ENCODE data around the gene TIAM2. TPM values are rescaled to one million over a fixed set of nuclear protein-coding genes. Genes with fewer than 3 reads are reported as not detected.
"Not testable (repeated sequence)": the region's sequence is repeated elsewhere in the genome, so short reads cannot be mapped to it uniquely, and the experiment has no call there.

Gene TIAM2
- total RNA-seq, 2 experiments from 2014 or later: 4.9 to 5.6 TPM

- H3K9me3 Mint-ChIP-seq; H3K36me3 Mint-ChIP-seq (ENCODE audit: low read depth); H3K27me3 Mint-ChIP-seq; H3K4me1 Mint-ChIP-seq; H3K4me3 Mint-ChIP-seq; POLR2A ChIA-PET; DNase-seq; H3K27ac Mint-ChIP-seq: not testable (repeated sequence)
- CTCF ChIA-PET: interaction anchor here (0.6 to 0.7 kb wide), 2 partner anchors 18 to 100 kb away, joined by 3 to 5 read pairs; no protein-coding TSS in a partner anchor
These were observed 23.3 kb downstream of the TIAM2 start for GRCh38 chr6:155018415-155018814.

- H3K27me3 Mint-ChIP-seq: no peaks in the 10 kb centered on the region
These were observed 26.6 kb downstream of the TIAM2 start for GRCh38 chr6:155021680-155022079.

GRCh38 chr6:155022721-155023120, 27.6 kb downstream of the TIAM2 start:
- no peak overlapping the region for H3K4me3 Mint-ChIP-seq
- no peak overlapping the region for H3K27ac Mint-ChIP-seq
- no peak for DNase-seq
- H3K9me3 Mint-ChIP-seq: no peaks in the 10 kb centered on the region
- H3K27me3 Mint-ChIP-seq: no peaks in the 10 kb centered on the region
- CTCF ChIA-PET: no interaction called here
- POLR2A ChIA-PET: no interaction called here
- no peaks in the 10 kb centered on the region for H3K4me1 Mint-ChIP-seq
- H3K36me3 Mint-ChIP-seq (ENCODE audit: low read depth): no peaks in the 10 kb centered on the region

More at GRCh38 chr6:155021680-155022079, 26.6 kb downstream of the TIAM2 start:
- Mint-ChIP-seq H3K4me1 (no peaks in the 10 kb centered on the region), H3K36me3 (ENCODE audit: low read depth) (no peaks in the 10 kb centered on the region), H3K9me3 (no peaks in the 10 kb centered on the region), H3K4me3 (no peak overlapping the region), H3K27ac (no peak overlapping the region)
- DNase-seq: no peak
- ChIA-PET CTCF (interaction anchor here (0.5 to 0.6 kb wide), 2 partner anchors 15 to 58 kb away, joined by 3 to 5 read pairs; no protein-coding TSS in a partner anchor), POLR2A (no interaction called here)

GRCh38 chr6:155023717-155024116, 28.6 kb downstream of the TIAM2 start:
- H3K4me3 Mint-ChIP-seq: no peak overlapping the region
- ChIA-PET CTCF (no interaction called here), POLR2A (no interaction called here)
- no peaks in the 10 kb centered on the region for H3K9me3 Mint-ChIP-seq
- DNase-seq: no peak
- no peak overlapping the region for H3K27ac Mint-ChIP-seq
- no peaks in the 10 kb centered on the region for H3K27me3 Mint-ChIP-seq
- no peaks in the 10 kb centered on the region for H3K4me1 Mint-ChIP-seq
- no peaks in the 10 kb centered on the region for H3K36me3 Mint-ChIP-seq (ENCODE audit: low read depth)

GRCh38 chr6:155024391-155025027, 29.4 kb downstream of the TIAM2 start:
- H3K4me3 Mint-ChIP-seq: no peak overlapping the region
- no peaks in the 10 kb centered on the region for H3K36me3 Mint-ChIP-seq (ENCODE audit: low read depth)
- DNase-seq: no peak
- no peaks in the 10 kb centered on the region for H3K4me1 Mint-ChIP-seq
- H3K9me3 Mint-ChIP-seq: no peaks in the 10 kb centered on the region
- ChIA-PET POLR2A (no interaction called here), CTCF (interaction anchor here (0.6 kb wide), 2 partner anchors 199 to 214 kb away, joined by 3 to 4 read pairs; no protein-coding TSS in a partner anchor)
- H3K27ac Mint-ChIP-seq: no peak overlapping the region
- no peaks in the 10 kb centered on the region for H3K27me3 Mint-ChIP-seq

- Mint-ChIP-seq H3K27ac (no peak overlapping the region), H3K4me3 (no peak overlapping the region), H3K27me3 (no peaks in the 10 kb centered on the region), H3K9me3 (no peaks in the 10 kb centered on the region), H3K36me3 (ENCODE audit: low read depth) (no peaks in the 10 kb centered on the region), H3K4me1 (no peaks in the 10 kb centered on the region)
- ChIA-PET POLR2A (no interaction called here), CTCF (no interaction called here)
- no peak for DNase-seq
These were observed 31.0 kb downstream of the TIAM2 start for GRCh38 chr6:155026022-155026705.

GRCh38 chr6:155026706-155027045, 31.6 kb downstream of the TIAM2 start:
- H3K9me3 Mint-ChIP-seq: no peaks in the 10 kb centered on the region
- CTCF ChIA-PET: no interaction called here

GRCh38 chr6:155030148-155030720, 35.1 kb downstream of the TIAM2 start:
- Mint-ChIP-seq H3K27me3 (no peaks in the 10 kb centered on the region), H3K36me3 (ENCODE audit: low read depth) (no peaks in the 10 kb centered on the region), H3K9me3 (no peaks in the 10 kb centered on the region), H3K4me1 (no peaks in the 10 kb centered on the region), H3K27ac (no peak overlapping the region), H3K4me3 (no peak overlapping the region)
- no peak for DNase-seq
- ChIA-PET POLR2A (no interaction called here), CTCF (no interaction called here)

More at GRCh38 chr6:155026706-155027045, 31.6 kb downstream of the TIAM2 start:
- Mint-ChIP-seq H3K4me3 (no peak overlapping the region), H3K27ac (no peak overlapping the region), H3K27me3 (no peaks in the 10 kb centered on the region), H3K4me1 (no peaks in the 10 kb centered on the region), H3K36me3 (ENCODE audit: low read depth) (no peaks in the 10 kb centered on the region)
- DNase-seq: no peak
- POLR2A ChIA-PET: no interaction called here

GRCh38 chr6:155031091-155031490, 36.0 kb downstream of the TIAM2 start:
- no peaks in the 10 kb centered on the region for H3K9me3 Mint-ChIP-seq
- ChIA-PET POLR2A (no interaction called here), CTCF (interaction anchor here (0.6 kb wide), 1 partner anchor 237 kb away, joined by 4 read pairs; no protein-coding TSS in a partner anchor)
- H3K4me1 Mint-ChIP-seq: no peaks in the 10 kb centered on the region
- no peaks in the 10 kb centered on the region for H3K27me3 Mint-ChIP-seq
- H3K27ac Mint-ChIP-seq: no peak overlapping the region
- no peak overlapping the region for H3K4me3 Mint-ChIP-seq
- no peaks in the 10 kb centered on the region for H3K36me3 Mint-ChIP-seq (ENCODE audit: low read depth)
- no peak for DNase-seq

- DNase-seq: no peak
- H3K9me3 Mint-ChIP-seq: no peaks in the 10 kb centered on the region
- no peaks in the 10 kb centered on the region for H3K36me3 Mint-ChIP-seq (ENCODE audit: low read depth)
- POLR2A ChIA-PET: no interaction called here
- no peak overlapping the region for H3K27ac Mint-ChIP-seq
- H3K27me3 Mint-ChIP-seq: no peaks in the 10 kb centered on the region
- no peaks in the 10 kb centered on the region for H3K4me1 Mint-ChIP-seq
- no peak overlapping the region for H3K4me3 Mint-ChIP-seq
- CTCF ChIA-PET: interaction anchor here (0.6 to 0.7 kb wide), 3 partner anchors 22 to 190 kb away, joined by 3 to 4 read pairs (median 3); no protein-coding TSS in a partner anchor
These were observed 38.1 kb downstream of the TIAM2 start for GRCh38 chr6:155033021-155033791.

- H3K36me3 Mint-ChIP-seq (ENCODE audit: low read depth): no peaks in the 10 kb centered on the region
- no peaks in the 10 kb centered on the region for H3K4me1 Mint-ChIP-seq
- CTCF ChIA-PET: interaction anchor here (0.9 kb wide), 1 partner anchor 13 kb away, joined by 3 read pairs; no protein-coding TSS in a partner anchor
- POLR2A ChIA-PET: no interaction called here
- no peak for DNase-seq
- no peaks in the 10 kb centered on the region for H3K9me3 Mint-ChIP-seq
- no peak overlapping the region for H3K4me3 Mint-ChIP-seq
- H3K27me3 Mint-ChIP-seq: no peaks in the 10 kb centered on the region
- H3K27ac Mint-ChIP-seq: no peak overlapping the region
These were observed 41.8 kb downstream of the TIAM2 start for GRCh38 chr6:155036907-155037306.

- no peak overlapping the region for H3K27ac Mint-ChIP-seq
- ChIA-PET POLR2A (no interaction called here), CTCF (interaction anchor here (0.6 kb wide), 1 partner anchor 108 kb away, joined by 3 read pairs; no protein-coding TSS in a partner anchor)
- no peak overlapping the region for H3K4me3 Mint-ChIP-seq
- no peaks in the 10 kb centered on the region for H3K36me3 Mint-ChIP-seq (ENCODE audit: low read depth)
- H3K4me1 Mint-ChIP-seq: no peaks in the 10 kb centered on the region
- H3K27me3 Mint-ChIP-seq: no peaks in the 10 kb centered on the region
- no peak for DNase-seq
- no peaks in the 10 kb centered on the region for H3K9me3 Mint-ChIP-seq
These were observed 43.0 kb downstream of the TIAM2 start for GRCh38 chr6:155038104-155038503.

- ChIA-PET CTCF (interaction anchor here (0.6 kb wide), 1 partner anchor 108 kb away, joined by 3 read pairs; no protein-coding TSS in a partner anchor), POLR2A (no interaction called here)
- Mint-ChIP-seq H3K4me3 (no peak overlapping the region), H3K27me3 (no peaks in the 10 kb centered on the region), H3K36me3 (ENCODE audit: low read depth) (no peaks in the 10 kb centered on the region), H3K9me3 (no peaks in the 10 kb centered on the region), H3K4me1 (no peaks in the 10 kb centered on the region), H3K27ac (no peak overlapping the region)
- no peak for DNase-seq
These were observed 43.4 kb downstream of the TIAM2 start for GRCh38 chr6:155038527-155038926.

Measured in activated CD4-positive, alpha-beta T cell treated with anti-CD3 and anti-CD28 coated beads, Interleukin-2, amount 10 ng/mL, durations not matched to agents 7 days and 5 days (primary cell).